OCI-M1 (cell line): ENCODE data around the gene HEATR9.
"Not testable (repeated sequence)": the region's sequence is repeated elsewhere in the genome, so short reads cannot be mapped to it uniquely, and the experiment has no call there.

Source experiments
- DNase-seq: peaks from one replicate; lab custom pipeline; 2025; lab: John Stamatoyannopoulos, UW

Gene HEATR9

GRCh38 chr17:35868737-35869136 is at the start of gene HEATR9:
Gene HEATR9 (minus strand): TSS chr17:35868891. CDS start chr17:35868742, 149 bp downstream.
- DNase-seq: no peak

GRCh38 chr17:35917519-35918213 is 49.0 kb upstream of the HEATR9 start:
- DNase-seq: no peak

GRCh38 chr17:35915153-35915964 is 46.7 kb upstream of the HEATR9 start:
- no peak for DNase-seq

GRCh38 chr17:35914354-35914753 is 45.7 kb upstream of the HEATR9 start:
- no peak for DNase-seq

GRCh38 chr17:35913609-35914008 is 44.9 kb upstream of the HEATR9 start:
- DNase-seq: no peak

- DNase-seq: no peak
These were observed 44.3 kb upstream of the HEATR9 start for GRCh38 chr17:35912942-35913341.

GRCh38 chr17:35912339-35912912 is 43.7 kb upstream of the HEATR9 start:
- DNase-seq: peak; percentile 68

- no peak for DNase-seq
These were observed 40.7 kb upstream of the HEATR9 start for GRCh38 chr17:35909408-35909807.

GRCh38 chr17:35907691-35908090 is 39.0 kb upstream of the HEATR9 start:
- DNase-seq: no peak

- no peak for DNase-seq
These were observed 38.4 kb upstream of the HEATR9 start for GRCh38 chr17:35906926-35907637.

GRCh38 chr17:35906191-35906925 is 37.7 kb upstream of the HEATR9 start:
- no peak for DNase-seq

GRCh38 chr17:35903451-35903850 is 34.8 kb upstream of the HEATR9 start:
- no peak for DNase-seq

- no peak for DNase-seq
These were observed 33.0 kb upstream of the HEATR9 start for GRCh38 chr17:35901631-35902175.

GRCh38 chr17:35900708-35901480 is 32.2 kb upstream of the HEATR9 start:
- DNase-seq: no peak

GRCh38 chr17:35900280-35900679 is 31.6 kb upstream of the HEATR9 start:
- no peak for DNase-seq

- peak; percentile 68 for DNase-seq
These were observed 29.8 kb upstream of the HEATR9 start for GRCh38 chr17:35898283-35899070.

- DNase-seq: not testable (repeated sequence)
These were observed 29.1 kb upstream of the HEATR9 start for GRCh38 chr17:35897772-35898171.

GRCh38 chr17:35895636-35896587 is 27.2 kb upstream of the HEATR9 start:
- peak; percentile 18 for DNase-seq

GRCh38 chr17:35894206-35894605 is 25.5 kb upstream of the HEATR9 start:
- DNase-seq: no peak
